ENCODE measurements around the gene ST6GALNAC6. TPM values are rescaled to one million over a fixed set of nuclear protein-coding genes. Genes with fewer than 3 reads are reported as not detected.

The ST6GALNAC6 gene
- polyA plus RNA-seq, 1 donor from 2014 or later, result 44.2 TPM

GRCh38 chr9:127913682-127914081 lies 14.3 kb upstream of the ST6GALNAC6 start:
- Histone ChIP-seq H3K4me3 (ENCODE audit: low read length) (no peak overlapping the region), H3K27me3 (ENCODE audit: insufficient read depth, low read depth, low read length) (no peaks in the 10 kb centered on the region), H4K20me1 (ENCODE audit: insufficient read depth) (no peaks in the 10 kb centered on the region), H3K4me2 (ENCODE audit: low read length) (no peak overlapping the region), H3K27ac (ENCODE audit: low read length) (no peak overlapping the region), H2AFZ (ENCODE audit: low read depth, low read length) (no peak overlapping the region), H3K79me2 (replicated peaks; ENCODE audit: insufficient read depth, low read length) (no peaks in the 10 kb centered on the region), H3K36me3 (ENCODE audit: insufficient read depth, low read length) (no peaks in the 10 kb centered on the region), H3K9ac (ENCODE audit: low read length) (no peak overlapping the region), H3K9me2 (ENCODE audit: insufficient read depth, low read length) (no peaks in the 10 kb centered on the region), H3F3A (ENCODE audit: insufficient read depth, low read length, poor library complexity, severe bottlenecking) (no peaks in the 10 kb centered on the region), H3K9me3 (ENCODE audit: low read length) (no peaks in the 10 kb centered on the region)
- TF ChIP-seq REST (IDR thresholded peaks at IDR 0.05; ENCODE audit: borderline replicate concordance), result no peak
- no peak for TF ChIP-seq EP300 (conservative IDR thresholded peaks at IDR 0.05; ENCODE audit: poor library complexity, severe bottlenecking)
- no peak for TF ChIP-seq POLR2AphosphoS5 (IDR thresholded peaks at IDR 0.05)
- no peak for TF ChIP-seq CTCF (IDR thresholded peaks at IDR 0.05; ENCODE audit: poor library complexity, severe bottlenecking)
- no peak for TF ChIP-seq TAF1 (IDR thresholded peaks at IDR 0.05; ENCODE audit: low read depth)
- no peak for TF ChIP-seq EZH2 (IDR thresholded peaks at IDR 0.05; ENCODE audit: borderline replicate concordance, insufficient read depth, low read length, poor library complexity, severe bottlenecking)
- TF ChIP-seq SMC3 (conservative IDR thresholded peaks at IDR 0.05; ENCODE audit: poor library complexity), result no peak
- no peak for TF ChIP-seq RAD21 (conservative IDR thresholded peaks at IDR 0.05)

- Histone ChIP-seq H3K4me2 (ENCODE audit: low read length) (no peak overlapping the region), H3K9me3 (ENCODE audit: low read length) (no peaks in the 10 kb centered on the region), H3F3A (ENCODE audit: insufficient read depth, low read length, poor library complexity, severe bottlenecking) (no peaks in the 10 kb centered on the region), H3K9me2 (ENCODE audit: insufficient read depth, low read length) (no peaks in the 10 kb centered on the region), H2AFZ (ENCODE audit: low read depth, low read length) (no peak overlapping the region), H3K9ac (ENCODE audit: low read length) (no peak overlapping the region), H3K79me2 (replicated peaks; ENCODE audit: insufficient read depth, low read length) (no peaks in the 10 kb centered on the region), H3K36me3 (ENCODE audit: insufficient read depth, low read length) (no peaks in the 10 kb centered on the region), H4K20me1 (ENCODE audit: insufficient read depth) (no peaks in the 10 kb centered on the region), H3K4me3 (ENCODE audit: low read length) (no peak overlapping the region), H3K27me3 (ENCODE audit: insufficient read depth, low read depth, low read length) (no peaks in the 10 kb centered on the region), H3K27ac (ENCODE audit: low read length) (no peak overlapping the region)
- TF ChIP-seq RAD21 (conservative IDR thresholded peaks at IDR 0.05) (no peak), EP300 (conservative IDR thresholded peaks at IDR 0.05; ENCODE audit: poor library complexity, severe bottlenecking) (no peak), TAF1 (IDR thresholded peaks at IDR 0.05; ENCODE audit: low read depth) (no peak), MXI1 (conservative IDR thresholded peaks at IDR 0.05; ENCODE audit: poor library complexity, severe bottlenecking) (no peak), POLR2AphosphoS5 (IDR thresholded peaks at IDR 0.05) (no peak), REST (IDR thresholded peaks at IDR 0.05; ENCODE audit: borderline replicate concordance) (no peak), CTCF (IDR thresholded peaks at IDR 0.05; ENCODE audit: poor library complexity, severe bottlenecking) (no peak), SMC3 (conservative IDR thresholded peaks at IDR 0.05; ENCODE audit: poor library complexity) (no peak), EZH2 (IDR thresholded peaks at IDR 0.05; ENCODE audit: borderline replicate concordance, insufficient read depth, low read length, poor library complexity, severe bottlenecking) (no peak)
These were observed 13.5 kb upstream of the ST6GALNAC6 start for GRCh38 chr9:127912882-127913281.

Data from neural cell (in vitro differentiated cells).